OCI-LY7 (cell line): ENCODE data around the gene FAAP100. TPM values are rescaled to one million over a fixed set of nuclear protein-coding genes. Genes with fewer than 3 reads are reported as not detected.

Source experiments
- BruUV-seq: library from RNA; stranded (reverse); fragments of 400-500 nt; replicated peaks from 2 replicates; lab custom pipeline; 2021; lab: Mats Ljungman, UMichigan
- CTCF ChIA-PET: fragments of 300-600 bp; sonication (Branson Sonifier 250); formaldehyde crosslinking; loops from one replicate; lab custom pipeline; 2022; ENCODE audit warnings: antibody characterized with exemption; ENCODE audit not compliant: unreplicated experiment; lab: Charles Lee
- POLR2A ChIA-PET: fragments of 300-600 bp; sonication (Branson Sonifier 250); formaldehyde crosslinking; loops from one replicate; lab custom pipeline; 2022; ENCODE audit warnings: antibody characterized with exemption; lab: Charles Lee
- DNase-seq: peaks from one replicate; pipeline ENCODE4 v3.0.0-alpha.2; 2015; ENCODE audit warnings: low spot score
- H2AFZ ChIP-seq: fragments of 200-600 bp; sonication (generic), shearing (Covaris generic); 2 replicates; pipeline ENCODE4 v1.6.1; 2014; ENCODE audit warnings: mild to moderate bottlenecking, antibody characterized with exemption, low read length, moderate library complexity
- H3K27ac ChIP-seq: fragments of 200-600 bp; sonication (generic); 2 replicates; pipeline ENCODE4 v1.5.1; 2014; ENCODE audit warnings: mixed run types, low read depth, mild to moderate bottlenecking, moderate library complexity, low read length, inconsistent platforms; ENCODE audit not compliant: poor library complexity, severe bottlenecking
- H3K36me3 ChIP-seq: fragments of 200-600 bp; sonication (generic); 2 replicates; pipeline ENCODE4 v1.6.1; 2014; ENCODE audit warnings: mild to moderate bottlenecking, antibody characterized with exemption, low read length, moderate library complexity, mixed read lengths; ENCODE audit not compliant: insufficient read depth
- H3K4me1 ChIP-seq: fragments of 200-600 bp; sonication (generic); 2 replicates; pipeline ENCODE4 v1.5.1; 2014; ENCODE audit warnings: mild to moderate bottlenecking, low read length; ENCODE audit not compliant: insufficient read depth, poor library complexity, severe bottlenecking
- H3K4me2 ChIP-seq: fragments of 200-600 bp; sonication (generic); 2 replicates; pipeline ENCODE4 v1.6.1; 2014; ENCODE audit warnings: mild to moderate bottlenecking, low read length
- H3K4me3 ChIP-seq: fragments of 200-600 bp; sonication (generic); 2 replicates; pipeline ENCODE4 v1.5.1; 2014; ENCODE audit warnings: mild to moderate bottlenecking, low read depth, low read length; ENCODE audit not compliant: poor library complexity, severe bottlenecking
- H3K79me2 ChIP-seq: fragments of 200-600 bp; sonication (generic); 2 replicates; pipeline ENCODE4 v1.6.1; 2016; ENCODE audit warnings: low read depth, mild to moderate bottlenecking, low read length, moderate library complexity, mixed read lengths; ENCODE audit not compliant: insufficient read depth
- H3K9me2 ChIP-seq: fragments of 200-600 bp; sonication (generic); 2 replicates; pipeline ENCODE4 v1.6.1; 2016; ENCODE audit warnings: mild to moderate bottlenecking, low read length, mixed read lengths; ENCODE audit not compliant: insufficient read depth
- H3K9me3 ChIP-seq: fragments of 200-600 bp; sonication (generic); 2 replicates; pipeline ENCODE4 v1.6.1; 2014; ENCODE audit warnings: mild to moderate bottlenecking, mixed run types, low read length, mixed read lengths
- H4K20me1 ChIP-seq: fragments of 200-600 bp; sonication (generic); 2 replicates; pipeline ENCODE4 v1.6.1; 2014; ENCODE audit warnings: mild to moderate bottlenecking, antibody characterized with exemption, low read length, moderate library complexity, mixed read lengths; ENCODE audit not compliant: insufficient read depth
- CTCF ChIP-seq: fragments of 200-600 bp; sonication (generic); conservative IDR thresholded peaks from 2 replicates; pipeline ENCODE4 v1.5.1; 2014; ENCODE audit warnings: mild to moderate bottlenecking, antibody characterized with exemption, low read length, moderate library complexity, mixed read lengths
- EZH2phosphoT487 ChIP-seq: fragments of 200-600 bp; sonication (generic); IDR thresholded peaks from 2 replicates; pipeline ENCODE4 v1.6.1; 2018; ENCODE audit warnings: low read depth, borderline replicate concordance, mild to moderate bottlenecking, mixed run types, antibody characterized with exemption, low read length, moderate library complexity, mixed read lengths
- intact Hi-C: fragments of 100-400 bp; cut with micrococcal nuclease; formaldehyde crosslinking; loops from one replicate; pipeline ENCODE4 v1.10.0; 2022; ENCODE audit not compliant: unreplicated experiment
- total RNA-seq, 2 experiments: library from RNA; depleted of rRNA in 1 of 2; stranded (reverse); fragments of >200 nt in 1 of 2; shearing (Covaris generic) in 1 of 2; gene quantifications; 2 replicates each; pipeline ENCODE4 v1.2.3, GENCODE V29; 2014 to 2022

The FAAP100 gene
- total RNA-seq, 2 experiments from 2014 or later, result 65.2 to 74.2 TPM

- Histone ChIP-seq H2AFZ (no peak overlapping the region), H3K4me2 (peak overlapping the region; percentile 97), H3K4me3 (peak overlapping the region; percentile 90), H3K79me2 (peaks cover 34% of the 10 kb centered on the region), H3K36me3 (peaks cover 42% of the 10 kb centered on the region), H4K20me1 (peaks cover 34% of the 10 kb centered on the region), H3K4me1 (peaks cover 32% of the 10 kb centered on the region), H3K27ac (no peak overlapping the region), H3K9me3 (no peaks in the 10 kb centered on the region), H3K9me2 (no peaks in the 10 kb centered on the region)
- DNase-seq, result peak; percentile 29
- BruUV-seq, result TSS peak; percentile 90
- CTCF ChIA-PET, result no interaction called here
- intact Hi-C loops, result loop anchor here (2.0 to 10.0 kb wide), 3 partner anchors 115 to 587 kb away; partner anchors contain the start of genes BAHCC1 and FASN
- TF ChIP-seq EZH2phosphoT487 (no peak), CTCF (no peak)
- POLR2A ChIA-PET, result interaction anchor here (0.9 kb wide), 1 partner anchor 115 kb away, joined by 4 read pairs; the partner anchor contains the start of gene BAHCC1
These were observed 42.0 kb downstream of the FAAP100 start for GRCh38 chr17:81509972-81510784.

GRCh38 chr17:81509207-81509971, 42.8 kb downstream of the FAAP100 start:
- TF ChIP-seq EZH2phosphoT487 (no peak), CTCF (no peak)
- Histone ChIP-seq H3K4me3 (peak overlapping the region; percentile 90), H4K20me1 (peaks cover 34% of the 10 kb centered on the region), H3K36me3 (peaks cover 42% of the 10 kb centered on the region), H3K4me1 (peaks cover 30% of the 10 kb centered on the region), H3K9me3 (no peaks in the 10 kb centered on the region), H3K79me2 (peaks cover 33% of the 10 kb centered on the region), H3K27ac (no peak overlapping the region), H2AFZ (no peak overlapping the region), H3K9me2 (no peaks in the 10 kb centered on the region), H3K4me2 (peak overlapping the region; percentile 97)
- no TSS peak for BruUV-seq
- POLR2A ChIA-PET, result interaction anchor here (1.4 to 1.7 kb wide), 2 partner anchors 9 to 19 kb away, joined by 5 to 7 read pairs; no protein-coding TSS in a partner anchor
- DNase-seq, result peak; percentile 44
- CTCF ChIA-PET, result no interaction called here
- intact Hi-C loops, result no loop called here
